PC-9 (cell line): Measurements from ENCODE around the gene WFIKKN1. TPM values are rescaled to one million over a fixed set of nuclear protein-coding genes. Genes with fewer than 3 reads are reported as not detected.

ENCODE experiments used
- BruUV-seq: library from RNA; stranded (reverse); fragments of 400-500 nt; replicated peaks from 2 replicates; lab custom pipeline; 2021; lab: Mats Ljungman, UMichigan
- CTCF ChIA-PET: fragments of 300-600 bp; sonication (Branson Sonifier 250); formaldehyde crosslinking; loops from one replicate; lab custom pipeline; 2022; ENCODE audit warnings: antibody characterized with exemption; lab: Charles Lee
- POLR2A ChIA-PET: fragments of 300-600 bp; sonication (Branson Sonifier 250); formaldehyde crosslinking; loops from one replicate; lab custom pipeline; 2022; ENCODE audit warnings: antibody characterized with exemption; ENCODE audit not compliant: unreplicated experiment; lab: Charles Lee
- DNase-seq, 2 experiments: peaks; one replicate each; pipeline versions ENCODE4 v3.0.0 to v3.0.0-alpha.2; 2015 to 2022; ENCODE audit warnings: mixed read lengths in 1 of 2
- H2AFZ ChIP-seq: fragments of 200-600 bp; sonication (generic); 2 replicates; pipeline ENCODE4 v1.8.1; 2017; ENCODE audit warnings: antibody characterized with exemption
- H3F3A ChIP-seq: fragments of 200-600 bp; sonication (generic); 2 replicates; pipeline ENCODE4 v1.8.1; 2017; ENCODE audit warnings: antibody characterized with exemption, mild to moderate bottlenecking, low read depth; ENCODE audit not compliant: insufficient read depth
- H3K27ac ChIP-seq: fragments of 200-600 bp; sonication (generic); 2 replicates; pipeline ENCODE4 v1.6.1; 2016; ENCODE audit warnings: mixed run types
- H3K27me3 ChIP-seq: fragments of 200-600 bp; sonication (generic); 2 replicates; pipeline ENCODE4 v1.6.1; 2016; ENCODE audit warnings: low read depth, mixed run types; ENCODE audit not compliant: insufficient read depth
- H3K36me3 ChIP-seq: fragments of 200-600 bp; sonication (generic); 2 replicates; pipeline ENCODE4 v1.6.1; 2016; ENCODE audit warnings: low read depth, mixed run types
- H3K4me1 ChIP-seq: fragments of 200-600 bp; sonication (generic); replicated peaks from 2 replicates; pipeline ENCODE4 v1.6.1; 2016; ENCODE audit warnings: mixed run types; ENCODE audit not compliant: insufficient read depth
- H3K4me2 ChIP-seq: fragments of 200-600 bp; sonication (generic); 2 replicates; pipeline ENCODE4 v1.6.1; 2017; ENCODE audit warnings: mixed run types
- H3K4me3 ChIP-seq: fragments of 200-600 bp; sonication (generic); 2 replicates; pipeline ENCODE4 v1.6.1; 2016; ENCODE audit warnings: mixed run types
- H3K79me2 ChIP-seq: fragments of 200-600 bp; sonication (generic); 2 replicates; pipeline ENCODE4 v1.6.1; 2017; ENCODE audit warnings: low read depth, mixed run types
- H3K9me2 ChIP-seq: fragments of 200-600 bp; sonication (generic); 2 replicates; pipeline ENCODE4 v1.8.1; 2017; ENCODE audit warnings: mild to moderate bottlenecking; ENCODE audit not compliant: insufficient read depth
- H3K9me3 ChIP-seq: fragments of 200-600 bp; sonication (generic); 2 replicates; pipeline ENCODE4 v1.8.1; 2016; ENCODE audit warnings: low read depth; ENCODE audit not compliant: insufficient read depth
- H4K20me1 ChIP-seq: fragments of 200-600 bp; sonication (generic); 2 replicates; pipeline ENCODE4 v1.8.1; 2017; ENCODE audit not compliant: insufficient read depth
- CTCF ChIP-seq: fragments of 200-600 bp; sonication (generic); conservative IDR thresholded peaks from 2 replicates; pipeline ENCODE4 v1.6.1; 2017; ENCODE audit warnings: mixed run types, antibody characterized with exemption, mild to moderate bottlenecking, moderate library complexity
- EZH2 ChIP-seq: fragments of 200-600 bp; sonication (generic); IDR thresholded peaks from 2 replicates; pipeline ENCODE4 v1.8.0; 2017; ENCODE audit warnings: antibody characterized with exemption, low read depth
- intact Hi-C: fragments of 100-400 bp; cut with micrococcal nuclease; formaldehyde crosslinking; loops from one replicate; pipeline ENCODE4 v1.10.0; 2022; ENCODE audit not compliant: unreplicated experiment
- total RNA-seq: library from RNA; stranded (reverse); gene quantifications from 2 replicates; pipeline ENCODE4 v1.2.3, GENCODE V29; 2021

WFIKKN1 gene
- total RNA-seq, 1 experiment from 2014 or later: 6.9 TPM

GRCh38 chr16:617855-618254, 12.9 kb upstream of the WFIKKN1 start:
- no peaks in the 10 kb centered on the region for H3K4me1 ChIP-seq
- H3F3A ChIP-seq: peaks cover 5% of the 10 kb centered on the region
- peaks cover 14% of the 10 kb centered on the region; the same call in 1 of the 2 replicates for H4K20me1 ChIP-seq
- TF ChIP-seq EZH2 (no peak), CTCF (no peak)
- intact Hi-C loops: no loop called here
- no peak overlapping the region for H3K27ac ChIP-seq
- no peak overlapping the region for H2AFZ ChIP-seq
- H3K27me3 ChIP-seq: no peaks in the 10 kb centered on the region
- H3K36me3 ChIP-seq: no peaks in the 10 kb centered on the region
- H3K9me3 ChIP-seq: no peaks in the 10 kb centered on the region
- 0 out of 2 replicates have a peak, but pooled peaks cover 3% of the 10 kb centered on the region for H3K79me2 ChIP-seq
- ChIA-PET CTCF (no interaction called here), POLR2A (no interaction called here)
- H3K4me2 ChIP-seq: no peak overlapping the region
- BruUV-seq: no TSS peak
- H3K9me2 ChIP-seq: no peaks in the 10 kb centered on the region
- no peak overlapping the region for H3K4me3 ChIP-seq
- no peak for DNase-seq

- no peaks in the 10 kb centered on the region for H3K4me1 ChIP-seq
- H2AFZ ChIP-seq: no peak overlapping the region
- peaks cover 14% of the 10 kb centered on the region; the same call in 1 of the 2 replicates for H4K20me1 ChIP-seq
- H3K9me2 ChIP-seq: no peaks in the 10 kb centered on the region
- no peaks in the 10 kb centered on the region for H3K9me3 ChIP-seq
- H3K4me3 ChIP-seq: no peak overlapping the region
- no peak for TF ChIP-seq CTCF
- TF ChIP-seq EZH2: no peak
- intact Hi-C loops: no loop called here
- DNase-seq: no peak
- no peak overlapping the region for H3K4me2 ChIP-seq
- H3K27me3 ChIP-seq: no peaks in the 10 kb centered on the region
- ChIA-PET POLR2A (no interaction called here), CTCF (no interaction called here)
- peaks cover 15% of the 10 kb centered on the region for H3F3A ChIP-seq
- H3K79me2 ChIP-seq: 0 out of 2 replicates have a peak, but pooled peaks cover 3% of the 10 kb centered on the region
- no peak overlapping the region for H3K27ac ChIP-seq
- no TSS peak for BruUV-seq
- H3K36me3 ChIP-seq: no peaks in the 10 kb centered on the region
Measured at GRCh38 chr16:619476-620100, 11.2 kb upstream of the WFIKKN1 start.

GRCh38 chr16:620700-621525, 9.9 kb upstream of the WFIKKN1 start:
- H3K4me2 ChIP-seq: no peak overlapping the region

More at GRCh38 chr16:620700-621525, 9.9 kb upstream of the WFIKKN1 start:
- no peaks in the 10 kb centered on the region for H3K36me3 ChIP-seq
- ChIA-PET POLR2A (no interaction called here), CTCF (no interaction called here)
- no peaks in the 10 kb centered on the region for H3K79me2 ChIP-seq
- H3K9me2 ChIP-seq: no peaks in the 10 kb centered on the region
- no peaks in the 10 kb centered on the region for H3K9me3 ChIP-seq
- no TSS peak for BruUV-seq
- peaks cover 14% of the 10 kb centered on the region; the same call in 1 of the 2 replicates for H4K20me1 ChIP-seq
- H3K27me3 ChIP-seq: no peaks in the 10 kb centered on the region
- peaks cover 21% of the 10 kb centered on the region for H3F3A ChIP-seq
- no peak overlapping the region for H3K27ac ChIP-seq
- intact Hi-C loops: no loop called here
- TF ChIP-seq CTCF: no peak
- H3K4me1 ChIP-seq: peaks cover under 1% of the 10 kb centered on the region
- no peak overlapping the region for H3K4me3 ChIP-seq
- H2AFZ ChIP-seq: no peak overlapping the region
- DNase-seq: no peak
